ENCODE measurements around the gene CFAP68. TPM values are rescaled to one million over a fixed set of nuclear protein-coding genes. Genes with fewer than 3 reads are reported as not detected.

CFAP68 gene
- total and polyA plus RNA-seq, 2 experiments from 2014 or later = 9.9 to 52.8 TPM

DNA sequence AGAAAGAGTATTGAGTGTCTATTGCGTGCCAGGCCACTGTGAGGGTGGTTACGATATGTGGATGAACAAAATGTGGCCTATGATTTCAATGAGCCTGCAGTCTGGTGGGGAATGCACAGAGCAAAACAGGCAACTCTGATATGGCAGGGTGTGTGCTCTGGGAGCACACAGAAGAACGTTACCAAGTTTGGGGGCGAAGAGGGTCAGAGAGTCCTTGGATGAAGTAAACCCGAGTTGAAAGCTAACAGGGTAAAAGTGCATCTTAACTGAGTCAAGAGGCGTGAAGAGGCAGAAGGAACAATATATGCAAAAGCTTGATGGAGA is 258 bp downstream of the CFAP68 start (continued):
- TF ChIP-seq NANOG (IDR thresholded peaks at IDR 0.05; ENCODE audit: borderline replicate concordance) = no peak
- no peak for TF ChIP-seq POLR2AphosphoS5 (IDR thresholded peaks at IDR 0.05; ENCODE audit: low read depth)
- no peak for TF ChIP-seq EZH2 (IDR thresholded peaks at IDR 0.05; ENCODE audit: low read depth, unreplicated experiment)
- TF ChIP-seq, protein P1, sequence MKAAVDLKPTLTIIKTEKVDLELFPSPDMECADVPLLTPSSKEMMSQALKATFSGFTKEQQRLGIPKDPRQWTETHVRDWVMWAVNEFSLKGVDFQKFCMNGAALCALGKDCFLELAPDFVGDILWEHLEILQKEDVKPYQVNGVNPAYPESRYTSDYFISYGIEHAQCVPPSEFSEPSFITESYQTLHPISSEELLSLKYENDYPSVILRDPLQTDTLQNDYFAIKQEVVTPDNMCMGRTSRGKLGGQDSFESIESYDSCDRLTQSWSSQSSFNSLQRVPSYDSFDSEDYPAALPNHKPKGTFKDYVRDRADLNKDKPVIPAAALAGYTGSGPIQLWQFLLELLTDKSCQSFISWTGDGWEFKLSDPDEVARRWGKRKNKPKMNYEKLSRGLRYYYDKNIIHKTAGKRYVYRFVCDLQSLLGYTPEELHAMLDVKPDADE (IDR thresholded peaks at IDR 0.05) = no peak
- no peak for TF ChIP-seq EZH2phosphoT487 (IDR thresholded peaks at IDR 0.05; ENCODE audit: unreplicated experiment)
- no peak for TF ChIP-seq ZNF331 (CRISPR knock-in tag; IDR thresholded peaks at IDR 0.05; ENCODE audit: low read depth)
- TF ChIP-seq JUNB (IDR thresholded peaks at IDR 0.05; ENCODE audit: unreplicated experiment) = no peak

DNA sequence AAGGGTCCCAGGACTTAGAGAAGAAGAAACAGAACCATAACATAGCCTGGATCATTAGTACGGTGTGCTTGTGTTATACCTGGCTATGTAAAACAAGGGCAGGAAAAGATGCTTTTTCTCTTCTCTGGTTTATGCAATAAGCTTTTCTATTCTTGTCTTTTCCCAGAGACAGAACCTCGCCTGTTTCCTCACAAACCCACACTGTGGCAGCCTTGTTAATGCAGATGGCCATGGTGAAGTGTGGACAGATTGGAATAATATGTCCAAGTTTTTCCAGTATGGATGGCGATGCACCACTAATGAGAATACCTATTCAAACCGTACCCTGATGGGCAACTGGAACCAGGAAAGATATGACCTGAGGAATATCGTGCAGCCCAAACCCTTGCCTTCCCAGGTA is 2.9 kb downstream of the CFAP68 start:
- TF ChIP-seq POLR2AphosphoS5 (IDR thresholded peaks at IDR 0.05; ENCODE audit: low read depth) = no peak
- TF ChIP-seq JUNB (IDR thresholded peaks at IDR 0.05; ENCODE audit: unreplicated experiment) = no peak
- TF ChIP-seq ZNF331 (CRISPR knock-in tag; IDR thresholded peaks at IDR 0.05; ENCODE audit: low read depth) = no peak
- TF ChIP-seq NANOG (IDR thresholded peaks at IDR 0.05; ENCODE audit: borderline replicate concordance) = no peak
- no peak for TF ChIP-seq CREB1 (CRISPR knock-in tag; IDR thresholded peaks at IDR 0.05; ENCODE audit: low read depth)
- TF ChIP-seq STAT1 (IDR thresholded peaks at IDR 0.05; ENCODE audit: unreplicated experiment) = no peak
- TF ChIP-seq, protein P2, sequence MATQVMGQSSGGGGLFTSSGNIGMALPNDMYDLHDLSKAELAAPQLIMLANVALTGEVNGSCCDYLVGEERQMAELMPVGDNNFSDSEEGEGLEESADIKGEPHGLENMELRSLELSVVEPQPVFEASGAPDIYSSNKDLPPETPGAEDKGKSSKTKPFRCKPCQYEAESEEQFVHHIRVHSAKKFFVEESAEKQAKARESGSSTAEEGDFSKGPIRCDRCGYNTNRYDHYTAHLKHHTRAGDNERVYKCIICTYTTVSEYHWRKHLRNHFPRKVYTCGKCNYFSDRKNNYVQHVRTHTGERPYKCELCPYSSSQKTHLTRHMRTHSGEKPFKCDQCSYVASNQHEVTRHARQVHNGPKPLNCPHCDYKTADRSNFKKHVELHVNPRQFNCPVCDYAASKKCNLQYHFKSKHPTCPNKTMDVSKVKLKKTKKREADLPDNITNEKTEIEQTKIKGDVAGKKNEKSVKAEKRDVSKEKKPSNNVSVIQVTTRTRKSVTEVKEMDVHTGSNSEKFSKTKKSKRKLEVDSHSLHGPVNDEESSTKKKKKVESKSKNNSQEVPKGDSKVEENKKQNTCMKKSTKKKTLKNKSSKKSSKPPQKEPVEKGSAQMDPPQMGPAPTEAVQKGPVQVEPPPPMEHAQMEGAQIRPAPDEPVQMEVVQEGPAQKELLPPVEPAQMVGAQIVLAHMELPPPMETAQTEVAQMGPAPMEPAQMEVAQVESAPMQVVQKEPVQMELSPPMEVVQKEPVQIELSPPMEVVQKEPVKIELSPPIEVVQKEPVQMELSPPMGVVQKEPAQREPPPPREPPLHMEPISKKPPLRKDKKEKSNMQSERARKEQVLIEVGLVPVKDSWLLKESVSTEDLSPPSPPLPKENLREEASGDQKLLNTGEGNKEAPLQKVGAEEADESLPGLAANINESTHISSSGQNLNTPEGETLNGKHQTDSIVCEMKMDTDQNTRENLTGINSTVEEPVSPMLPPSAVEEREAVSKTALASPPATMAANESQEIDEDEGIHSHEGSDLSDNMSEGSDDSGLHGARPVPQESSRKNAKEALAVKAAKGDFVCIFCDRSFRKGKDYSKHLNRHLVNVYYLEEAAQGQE (IDR thresholded peaks at IDR 0.05; ENCODE audit: unreplicated experiment) = no peak
- TF ChIP-seq, protein P3, sequence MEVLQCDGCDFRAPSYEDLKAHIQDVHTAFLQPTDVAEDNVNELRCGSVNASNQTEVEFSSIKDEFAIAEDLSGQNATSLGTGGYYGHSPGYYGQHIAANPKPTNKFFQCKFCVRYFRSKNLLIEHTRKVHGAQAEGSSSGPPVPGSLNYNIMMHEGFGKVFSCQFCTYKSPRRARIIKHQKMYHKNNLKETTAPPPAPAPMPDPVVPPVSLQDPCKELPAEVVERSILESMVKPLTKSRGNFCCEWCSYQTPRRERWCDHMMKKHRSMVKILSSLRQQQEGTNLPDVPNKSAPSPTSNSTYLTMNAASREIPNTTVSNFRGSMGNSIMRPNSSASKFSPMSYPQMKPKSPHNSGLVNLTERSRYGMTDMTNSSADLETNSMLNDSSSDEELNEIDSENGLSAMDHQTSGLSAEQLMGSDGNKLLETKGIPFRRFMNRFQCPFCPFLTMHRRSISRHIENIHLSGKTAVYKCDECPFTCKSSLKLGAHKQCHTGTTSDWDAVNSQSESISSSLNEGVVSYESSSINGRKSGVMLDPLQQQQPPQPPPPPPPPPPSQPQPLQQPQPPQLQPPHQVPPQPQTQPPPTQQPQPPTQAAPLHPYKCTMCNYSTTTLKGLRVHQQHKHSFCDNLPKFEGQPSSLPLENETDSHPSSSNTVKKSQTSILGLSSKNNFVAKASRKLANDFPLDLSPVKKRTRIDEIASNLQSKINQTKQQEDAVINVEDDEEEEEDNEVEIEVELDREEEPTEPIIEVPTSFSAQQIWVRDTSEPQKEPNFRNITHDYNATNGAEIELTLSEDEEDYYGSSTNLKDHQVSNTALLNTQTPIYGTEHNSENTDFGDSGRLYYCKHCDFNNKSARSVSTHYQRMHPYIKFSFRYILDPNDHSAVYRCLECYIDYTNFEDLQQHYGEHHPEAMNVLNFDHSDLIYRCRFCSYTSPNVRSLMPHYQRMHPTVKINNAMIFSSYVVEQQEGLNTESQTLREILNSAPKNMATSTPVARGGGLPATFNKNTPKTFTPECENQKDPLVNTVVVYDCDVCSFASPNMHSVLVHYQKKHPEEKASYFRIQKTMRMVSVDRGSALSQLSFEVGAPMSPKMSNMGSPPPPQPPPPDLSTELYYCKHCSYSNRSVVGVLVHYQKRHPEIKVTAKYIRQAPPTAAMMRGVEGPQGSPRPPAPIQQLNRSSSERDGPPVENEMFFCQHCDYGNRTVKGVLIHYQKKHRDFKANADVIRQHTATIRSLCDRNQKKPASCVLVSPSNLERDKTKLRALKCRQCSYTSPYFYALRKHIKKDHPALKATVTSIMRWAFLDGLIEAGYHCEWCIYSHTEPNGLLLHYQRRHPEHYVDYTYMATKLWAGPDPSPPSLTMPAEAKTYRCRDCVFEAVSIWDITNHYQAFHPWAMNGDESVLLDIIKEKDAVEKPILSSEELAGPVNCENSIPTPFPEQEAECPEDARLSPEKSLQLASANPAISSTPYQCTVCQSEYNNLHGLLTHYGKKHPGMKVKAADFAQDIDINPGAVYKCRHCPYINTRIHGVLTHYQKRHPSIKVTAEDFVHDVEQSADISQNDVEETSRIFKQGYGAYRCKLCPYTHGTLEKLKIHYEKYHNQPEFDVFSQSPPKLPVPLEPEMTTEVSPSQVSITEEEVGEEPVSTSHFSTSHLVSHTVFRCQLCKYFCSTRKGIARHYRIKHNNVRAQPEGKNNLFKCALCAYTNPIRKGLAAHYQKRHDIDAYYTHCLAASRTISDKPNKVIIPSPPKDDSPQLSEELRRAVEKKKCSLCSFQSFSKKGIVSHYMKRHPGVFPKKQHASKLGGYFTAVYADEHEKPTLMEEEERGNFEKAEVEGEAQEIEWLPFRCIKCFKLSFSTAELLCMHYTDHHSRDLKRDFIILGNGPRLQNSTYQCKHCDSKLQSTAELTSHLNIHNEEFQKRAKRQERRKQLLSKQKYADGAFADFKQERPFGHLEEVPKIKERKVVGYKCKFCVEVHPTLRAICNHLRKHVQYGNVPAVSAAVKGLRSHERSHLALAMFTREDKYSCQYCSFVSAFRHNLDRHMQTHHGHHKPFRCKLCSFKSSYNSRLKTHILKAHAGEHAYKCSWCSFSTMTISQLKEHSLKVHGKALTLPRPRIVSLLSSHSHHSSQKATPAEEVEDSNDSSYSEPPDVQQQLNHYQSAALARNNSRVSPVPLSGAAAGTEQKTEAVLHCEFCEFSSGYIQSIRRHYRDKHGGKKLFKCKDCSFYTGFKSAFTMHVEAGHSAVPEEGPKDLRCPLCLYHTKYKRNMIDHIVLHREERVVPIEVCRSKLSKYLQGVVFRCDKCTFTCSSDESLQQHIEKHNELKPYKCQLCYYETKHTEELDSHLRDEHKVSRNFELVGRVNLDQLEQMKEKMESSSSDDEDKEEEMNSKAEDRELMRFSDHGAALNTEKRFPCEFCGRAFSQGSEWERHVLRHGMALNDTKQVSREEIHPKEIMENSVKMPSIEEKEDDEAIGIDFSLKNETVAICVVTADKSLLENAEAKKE (CRISPR knock-in tag; IDR thresholded peaks at IDR 0.05) = no peak
- TF ChIP-seq, protein P4, sequence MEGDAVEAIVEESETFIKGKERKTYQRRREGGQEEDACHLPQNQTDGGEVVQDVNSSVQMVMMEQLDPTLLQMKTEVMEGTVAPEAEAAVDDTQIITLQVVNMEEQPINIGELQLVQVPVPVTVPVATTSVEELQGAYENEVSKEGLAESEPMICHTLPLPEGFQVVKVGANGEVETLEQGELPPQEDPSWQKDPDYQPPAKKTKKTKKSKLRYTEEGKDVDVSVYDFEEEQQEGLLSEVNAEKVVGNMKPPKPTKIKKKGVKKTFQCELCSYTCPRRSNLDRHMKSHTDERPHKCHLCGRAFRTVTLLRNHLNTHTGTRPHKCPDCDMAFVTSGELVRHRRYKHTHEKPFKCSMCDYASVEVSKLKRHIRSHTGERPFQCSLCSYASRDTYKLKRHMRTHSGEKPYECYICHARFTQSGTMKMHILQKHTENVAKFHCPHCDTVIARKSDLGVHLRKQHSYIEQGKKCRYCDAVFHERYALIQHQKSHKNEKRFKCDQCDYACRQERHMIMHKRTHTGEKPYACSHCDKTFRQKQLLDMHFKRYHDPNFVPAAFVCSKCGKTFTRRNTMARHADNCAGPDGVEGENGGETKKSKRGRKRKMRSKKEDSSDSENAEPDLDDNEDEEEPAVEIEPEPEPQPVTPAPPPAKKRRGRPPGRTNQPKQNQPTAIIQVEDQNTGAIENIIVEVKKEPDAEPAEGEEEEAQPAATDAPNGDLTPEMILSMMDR (conservative IDR thresholded peaks at IDR 0.05; ENCODE audit: low read depth in 2 of 2) = no peak
- TF ChIP-seq ZNF114 (CRISPR knock-in tag; IDR thresholded peaks at IDR 0.05) = no peak
- no peak for TF ChIP-seq EZH2 (IDR thresholded peaks at IDR 0.05; ENCODE audit: low read depth, unreplicated experiment)
- Histone ChIP-seq H3K4me2 (no peak overlapping the region), H3F3A (replicated peaks; ENCODE audit: low read depth) (peaks cover 5% of the 10 kb centered on the region), H3K36me3 (ENCODE audit: insufficient read depth) (no peaks in the 10 kb centered on the region), H3K4me1 (ENCODE audit: insufficient read depth) (0 out of 2 replicates have a peak, but pooled peaks cover 9% of the 10 kb centered on the region), H3K9me2 (ENCODE audit: insufficient read depth) (no peaks in the 10 kb centered on the region), H3K79me2 (replicated peaks; ENCODE audit: insufficient read depth) (no peaks in the 10 kb centered on the region), H4K20me1 (replicated peaks; ENCODE audit: insufficient read depth) (no peaks in the 10 kb centered on the region), H3K27me3 (ENCODE audit: insufficient read depth) (no peaks in the 10 kb centered on the region), H2AFZ (no peak overlapping the region), H3K4me3 (no peak overlapping the region), H3K27ac (ENCODE audit: low read depth) (no peak overlapping the region)
- no peaks in the 10 kb centered on the region for H3K9me3 Mint-ChIP-seq
- no peak for DNase-seq (ENCODE audit: low spot score)
- no peak overlapping the region for H3K27ac Mint-ChIP-seq
- H3K36me3 Mint-ChIP-seq (ENCODE audit: low read depth) = no peaks in the 10 kb centered on the region
- H3K4me3 Mint-ChIP-seq = no peak overlapping the region
- H3K4me1 Mint-ChIP-seq = peaks cover 5% of the 10 kb centered on the region; the same call in 2 of the 3 replicates
- H3K27me3 Mint-ChIP-seq (ENCODE audit: insufficient read depth, low read depth, poor library complexity) = peaks cover 5% of the 10 kb centered on the region
- ATAC-seq = no peak

All from GM23338 (cell line).